ENCODE results near the gene HAUS7.

The HAUS7 gene

GRCh38 chrX:153410888-153411254 lies 59.5 kb downstream of the HAUS7 start:
- H3K79me1 ChIP-seq (ENCODE audit: low read depth, low read length) = no peaks in the 10 kb centered on the region
- no peak overlapping the region for H2AK5ac ChIP-seq (ENCODE audit: low read depth, low read length)
- H3K27ac ChIP-seq (replicated peaks; ENCODE audit: low read length) = no peak overlapping the region
- H2AFZ ChIP-seq (ENCODE audit: low read length) = no peak overlapping the region
- no peak overlapping the region for H3K18ac ChIP-seq (ENCODE audit: low read length)
- no peak overlapping the region for H2BK120ac ChIP-seq (ENCODE audit: low read depth, low read length)
- H2BK5ac ChIP-seq (ENCODE audit: low read length) = no peak overlapping the region
- no peak overlapping the region for H2BK15ac ChIP-seq (ENCODE audit: low read length)
- WGBS, 2 donors (ENCODE audit: extremely low coverage in 2 of 2, insufficient read length in 2 of 2, insufficient replicate concordance in 1 of 2) = no CpG with 5 or more reads among the region's 12 CpGs
- H3K14ac ChIP-seq (ENCODE audit: low read length) = no peak overlapping the region
- no peak overlapping the region for H3K4me3 ChIP-seq (ENCODE audit: low read length in 2 of 2)
- peaks cover 0 to 79% (median 10%) of the 10 kb centered on the region in 3 experiments for H3K27me3 ChIP-seq (ENCODE audit: control insufficient read depth in 3 of 3, insufficient read depth in 3 of 3, low read depth in 1 of 3, low read length in 3 of 3)
- no peaks in the 10 kb centered on the region for H3K4me1 ChIP-seq (ENCODE audit: control insufficient read depth in 2 of 2, insufficient read depth in 1 of 2, low read depth in 1 of 2, low read length in 2 of 2)
- H3K9me3 ChIP-seq (replicated peaks in 1 of 2; ENCODE audit: control insufficient read depth in 2 of 2, insufficient read depth in 1 of 2, low read depth in 1 of 2, low read length in 2 of 2) = no peaks in the 10 kb centered on the region
- H3K9ac ChIP-seq (ENCODE audit: low read depth, low read length, poor library complexity) = no peak overlapping the region
- H4K8ac ChIP-seq (ENCODE audit: low read depth, low read length) = no peak overlapping the region
- H3K23ac ChIP-seq (ENCODE audit: low read depth, low read length, poor library complexity) = no peak overlapping the region
- no peak overlapping the region for H4K91ac ChIP-seq (ENCODE audit: low read depth, low read length, poor library complexity)
- H3K36me3 ChIP-seq (replicated peaks in 1 of 2; ENCODE audit: control insufficient read depth in 2 of 2, insufficient read depth in 2 of 2, low read length in 2 of 2) = no peaks in the 10 kb centered on the region
- peak overlapping the region; percentile 73 for H3K4me2 ChIP-seq (ENCODE audit: insufficient read depth, low read length, poor library complexity, severe bottlenecking)
- H3K4ac ChIP-seq (ENCODE audit: low read length) = no peak overlapping the region
- no peak for DNase-seq (ENCODE audit: low spot score)
- H2BK12ac ChIP-seq (ENCODE audit: low read length) = no peak overlapping the region

DNA sequence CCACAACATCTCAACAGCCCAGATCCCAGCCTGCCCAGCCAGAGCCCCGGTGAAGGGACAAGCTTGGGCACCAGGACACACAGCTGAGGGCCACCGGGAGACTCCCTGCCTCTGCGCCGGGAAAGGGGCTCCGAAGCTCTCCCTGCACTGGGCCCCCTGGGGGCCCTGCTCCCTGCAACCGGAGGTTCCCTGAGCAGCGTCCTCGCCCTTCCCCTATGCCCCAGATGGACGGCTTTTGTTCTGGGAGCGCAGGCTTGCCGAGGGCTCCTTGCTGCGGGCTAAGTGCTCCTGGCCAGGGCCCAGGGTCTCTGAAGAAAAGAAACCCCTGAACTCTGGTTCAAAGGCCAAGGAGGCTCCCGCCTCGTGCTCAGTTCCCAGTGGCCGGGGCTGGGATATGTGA lies 60.0 kb downstream of the HAUS7 start:
- Histone ChIP-seq H3K18ac (ENCODE audit: low read length) (no peak overlapping the region), H3K79me1 (ENCODE audit: low read depth, low read length) (no peaks in the 10 kb centered on the region), H2BK5ac (ENCODE audit: low read length) (no peak overlapping the region), H2BK120ac (ENCODE audit: low read depth, low read length) (no peak overlapping the region), H2BK15ac (ENCODE audit: low read length) (no peak overlapping the region), H3K36me3 (replicated peaks in 1 of 2; ENCODE audit: control insufficient read depth in 2 of 2, insufficient read depth in 2 of 2, low read length in 2 of 2) (no peaks in the 10 kb centered on the region), H2AFZ (ENCODE audit: low read length) (no peak overlapping the region), H3K14ac (ENCODE audit: low read length) (no peak overlapping the region), H2AK5ac (ENCODE audit: low read depth, low read length) (no peak overlapping the region), H3K9me3 (replicated peaks in 1 of 2; ENCODE audit: control insufficient read depth in 2 of 2, insufficient read depth in 1 of 2, low read depth in 1 of 2, low read length in 2 of 2) (no peaks in the 10 kb centered on the region), H4K8ac (ENCODE audit: low read depth, low read length) (no peak overlapping the region), H2BK12ac (ENCODE audit: low read length) (no peak overlapping the region), H4K91ac (ENCODE audit: low read depth, low read length, poor library complexity) (no peak overlapping the region), H3K4ac (ENCODE audit: low read length) (no peak overlapping the region), H3K27me3 (ENCODE audit: control insufficient read depth in 3 of 3, insufficient read depth in 3 of 3, low read depth in 1 of 3, low read length in 3 of 3) (peaks cover 0 to 81% (median 10%) of the 10 kb centered on the region in 3 experiments), H3K4me1 (ENCODE audit: control insufficient read depth in 2 of 2, insufficient read depth in 1 of 2, low read depth in 1 of 2, low read length in 2 of 2) (no peaks in the 10 kb centered on the region), H3K27ac (replicated peaks; ENCODE audit: low read length) (no peak overlapping the region), H3K9ac (ENCODE audit: low read depth, low read length, poor library complexity) (no peak overlapping the region), H3K4me2 (ENCODE audit: insufficient read depth, low read length, poor library complexity, severe bottlenecking) (no peak overlapping the region), H3K23ac (ENCODE audit: low read depth, low read length, poor library complexity) (no peak overlapping the region), H3K4me3 (ENCODE audit: low read length in 2 of 2) (no peak overlapping the region)
- DNase-seq (ENCODE audit: low spot score) = no peak
- no CpG with 5 or more reads among the region's 15 CpGs for WGBS, 2 donors (ENCODE audit: extremely low coverage in 2 of 2, insufficient read length in 2 of 2, insufficient replicate concordance in 1 of 2)

- no CpG with 5 or more reads among the region's 30 CpGs for WGBS, 2 donors (ENCODE audit: extremely low coverage in 2 of 2, insufficient read length in 2 of 2, insufficient replicate concordance in 1 of 2)
- no peak overlapping the region for H3K4me3 ChIP-seq (ENCODE audit: low read length in 2 of 2)
- H3K27ac ChIP-seq (replicated peaks; ENCODE audit: low read length) = no peak overlapping the region
- no peak overlapping the region for H2BK120ac ChIP-seq (ENCODE audit: low read depth, low read length)
- DNase-seq (ENCODE audit: low spot score) = no peak
- no peak overlapping the region for H2AK5ac ChIP-seq (ENCODE audit: low read depth, low read length)
- no peak overlapping the region for H3K14ac ChIP-seq (ENCODE audit: low read length)
- H3K27me3 ChIP-seq (ENCODE audit: control insufficient read depth in 3 of 3, insufficient read depth in 3 of 3, low read depth in 1 of 3, low read length in 3 of 3) = peaks cover 0 to 87% (median 10%) of the 10 kb centered on the region in 3 experiments
- H3K23ac ChIP-seq (ENCODE audit: low read depth, low read length, poor library complexity) = no peak overlapping the region
- H3K18ac ChIP-seq (ENCODE audit: low read length) = no peak overlapping the region
- no peak overlapping the region for H2AFZ ChIP-seq (ENCODE audit: low read length)
- no peak overlapping the region for H2BK15ac ChIP-seq (ENCODE audit: low read length)
- H3K4me1 ChIP-seq (ENCODE audit: control insufficient read depth in 2 of 2, insufficient read depth in 1 of 2, low read depth in 1 of 2, low read length in 2 of 2) = no peaks in the 10 kb centered on the region
- no peak overlapping the region for H2BK12ac ChIP-seq (ENCODE audit: low read length)
- H3K4me2 ChIP-seq (ENCODE audit: insufficient read depth, low read length, poor library complexity, severe bottlenecking) = no peak overlapping the region
- H3K79me1 ChIP-seq (ENCODE audit: low read depth, low read length) = no peaks in the 10 kb centered on the region
- no peak overlapping the region for H4K8ac ChIP-seq (ENCODE audit: low read depth, low read length)
- H2BK5ac ChIP-seq (ENCODE audit: low read length) = no peak overlapping the region
- H4K91ac ChIP-seq (ENCODE audit: low read depth, low read length, poor library complexity) = no peak overlapping the region
- no peaks in the 10 kb centered on the region for H3K36me3 ChIP-seq (replicated peaks in 1 of 2; ENCODE audit: control insufficient read depth in 2 of 2, insufficient read depth in 2 of 2, low read length in 2 of 2)
- no peak overlapping the region for H3K4ac ChIP-seq (ENCODE audit: low read length)
- H3K9ac ChIP-seq (ENCODE audit: low read depth, low read length, poor library complexity) = no peak overlapping the region
- no peaks in the 10 kb centered on the region for H3K9me3 ChIP-seq (replicated peaks in 1 of 2; ENCODE audit: control insufficient read depth in 2 of 2, insufficient read depth in 1 of 2, low read depth in 1 of 2, low read length in 2 of 2)
Observed at GRCh38 chrX:153409414-153410101, 60.8 kb downstream of the HAUS7 start.

DNA sequence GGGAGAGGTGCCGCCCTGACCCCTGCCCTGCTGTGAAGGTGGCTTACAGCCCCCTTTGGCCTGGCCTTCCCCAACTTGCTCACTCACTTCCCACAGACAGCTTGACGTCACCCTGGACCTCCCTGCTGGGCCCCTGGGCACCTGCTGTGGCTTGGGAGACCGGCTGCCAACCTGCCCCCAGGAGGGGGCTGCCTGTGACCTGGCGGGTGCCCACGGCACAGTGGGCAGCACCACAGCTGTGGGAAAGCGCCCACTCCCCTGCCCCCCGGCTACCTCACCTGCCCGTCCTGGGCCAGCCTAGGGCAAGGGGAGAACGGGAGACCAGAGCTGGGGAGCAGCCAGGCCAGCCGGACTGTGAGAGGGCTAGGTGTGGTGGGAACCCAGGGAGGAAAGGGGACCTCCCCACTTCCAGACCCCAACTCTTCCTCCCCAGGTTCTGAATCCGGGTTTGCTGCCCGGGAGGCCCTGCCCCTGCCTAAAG lies 61.5 kb downstream of the HAUS7 start:
- no peak overlapping the region for H2BK5ac ChIP-seq (ENCODE audit: low read length)
- H4K91ac ChIP-seq (ENCODE audit: low read depth, low read length, poor library complexity) = no peak overlapping the region
- no peak overlapping the region for H4K8ac ChIP-seq (ENCODE audit: low read depth, low read length)
- H3K4me2 ChIP-seq (ENCODE audit: insufficient read depth, low read length, poor library complexity, severe bottlenecking) = no peak overlapping the region
- H3K4me3 ChIP-seq (ENCODE audit: low read length in 2 of 2) = no peak overlapping the region
- no peaks in the 10 kb centered on the region for H3K79me1 ChIP-seq (ENCODE audit: low read depth, low read length)
- no peaks in the 10 kb centered on the region for H3K36me3 ChIP-seq (replicated peaks in 1 of 2; ENCODE audit: control insufficient read depth in 2 of 2, insufficient read depth in 2 of 2, low read length in 2 of 2)
- H3K4ac ChIP-seq (ENCODE audit: low read length) = no peak overlapping the region
- no CpG with 5 or more reads among the region's 12 CpGs for WGBS, 2 donors (ENCODE audit: extremely low coverage in 2 of 2, insufficient read length in 2 of 2, insufficient replicate concordance in 1 of 2)
- no peak overlapping the region for H2BK12ac ChIP-seq (ENCODE audit: low read length)
- H3K14ac ChIP-seq (ENCODE audit: low read length) = no peak overlapping the region
- no peak overlapping the region for H2AK5ac ChIP-seq (ENCODE audit: low read depth, low read length)
- no peak overlapping the region for H3K27ac ChIP-seq (replicated peaks; ENCODE audit: low read length)
- H2BK15ac ChIP-seq (ENCODE audit: low read length) = no peak overlapping the region
- H3K9ac ChIP-seq (ENCODE audit: low read depth, low read length, poor library complexity) = no peak overlapping the region
- no peaks in the 10 kb centered on the region for H3K4me1 ChIP-seq (ENCODE audit: control insufficient read depth in 2 of 2, insufficient read depth in 1 of 2, low read depth in 1 of 2, low read length in 2 of 2)
- H2BK120ac ChIP-seq (ENCODE audit: low read depth, low read length) = no peak overlapping the region
- H3K18ac ChIP-seq (ENCODE audit: low read length) = no peak overlapping the region
- H3K27me3 ChIP-seq (ENCODE audit: control insufficient read depth in 3 of 3, insufficient read depth in 3 of 3, low read depth in 1 of 3, low read length in 3 of 3) = peaks cover 0 to 87% (median 10%) of the 10 kb centered on the region in 3 experiments
- DNase-seq (ENCODE audit: low spot score) = no peak
- no peak overlapping the region for H3K23ac ChIP-seq (ENCODE audit: low read depth, low read length, poor library complexity)
- no peaks in the 10 kb centered on the region for H3K9me3 ChIP-seq (replicated peaks in 1 of 2; ENCODE audit: control insufficient read depth in 2 of 2, insufficient read depth in 1 of 2, low read depth in 1 of 2, low read length in 2 of 2)
- H2AFZ ChIP-seq (ENCODE audit: low read length) = no peak overlapping the region

All from neuronal stem cell (in vitro differentiated cells).